ENCODE measurements around the gene PCDHGA6. TPM values are rescaled to one million over a fixed set of nuclear protein-coding genes. Genes with fewer than 3 reads are reported as not detected.
"Not testable (repeated sequence)": the region's sequence is repeated elsewhere in the genome, so short reads cannot be mapped to it uniquely, and the experiment has no call there.

Gene PCDHGA6
- total and polyA plus RNA-seq, 2 donors (not counting 1 experiment from before 2014, with no cell fraction given), result 0.78 to 2.5 TPM

GRCh38 chr5:141394401-141395187, 20.9 kb downstream of the PCDHGA6 start:
- intact Hi-C loops (cut with micrococcal nuclease); H3K4me3 ChIP-seq (ENCODE audit: control extremely low read depth in 1 of 5, extremely low read depth in 1 of 5, insufficient read depth in 1 of 5, low read depth in 2 of 5, low read length in 4 of 5); H3K79me2 ChIP-seq (ENCODE audit: control insufficient read depth, insufficient read depth, low read length); ATAC-seq (ENCODE audit: low read depth); H3K4me3 Mint-ChIP-seq; H3K36me3 ChIP-seq (replicated peaks in 1 of 2; ENCODE audit: control extremely low read depth in 1 of 2, control insufficient read depth in 1 of 2, extremely low read depth in 1 of 2, insufficient read depth in 2 of 2, low read length in 1 of 2); H3K4me1 ChIP-seq (ENCODE audit: control insufficient read depth in 2 of 2, insufficient read depth in 2 of 2, low read length in 2 of 2); DNase-seq; H3K4me1 Mint-ChIP-seq; H3K27ac Mint-ChIP-seq; H4K20me1 ChIP-seq (ENCODE audit: control insufficient read depth, insufficient read depth, low read length, poor library complexity, severe bottlenecking); POLR2A ChIA-PET; H3K4me2 ChIP-seq (replicated peaks; ENCODE audit: low read depth, low read length, poor library complexity, severe bottlenecking); H3K27ac ChIP-seq (ENCODE audit: low read length in 2 of 2); H3K9ac ChIP-seq (ENCODE audit: low read length); H2AFZ ChIP-seq (ENCODE audit: insufficient read depth, low read depth, low read length, poor library complexity, severe bottlenecking): not testable (repeated sequence)
- 49% methylated on average over 22 of the region's 53 CpGs for WGBS (ENCODE audit: insufficient coverage)
- H3K27me3 ChIP-seq (replicated peaks in 1 of 4; ENCODE audit: control extremely low read depth in 1 of 4, control insufficient read depth in 3 of 4, insufficient read depth in 4 of 4, low read length in 3 of 4), result peaks cover 0 to 62% (median 38%) of the 10 kb centered on the region in 4 experiments
- CTCF ChIA-PET, result interaction anchor here (1.5 kb wide), 1 partner anchor 169 kb away, joined by 5 read pairs; no protein-coding TSS in a partner anchor
- Mint-ChIP-seq H3K9me3 (ENCODE audit: insufficient read depth) (peaks cover 13% of the 10 kb centered on the region), H3K27me3 (peaks cover 56% of the 10 kb centered on the region)
- H3K9me3 ChIP-seq (ENCODE audit: control extremely low read depth in 1 of 3, control insufficient read depth in 2 of 3, insufficient read depth in 1 of 3, low read length in 2 of 3), result peaks cover 0 to 54% (median 37%) of the 10 kb centered on the region in 3 donors

DNA sequence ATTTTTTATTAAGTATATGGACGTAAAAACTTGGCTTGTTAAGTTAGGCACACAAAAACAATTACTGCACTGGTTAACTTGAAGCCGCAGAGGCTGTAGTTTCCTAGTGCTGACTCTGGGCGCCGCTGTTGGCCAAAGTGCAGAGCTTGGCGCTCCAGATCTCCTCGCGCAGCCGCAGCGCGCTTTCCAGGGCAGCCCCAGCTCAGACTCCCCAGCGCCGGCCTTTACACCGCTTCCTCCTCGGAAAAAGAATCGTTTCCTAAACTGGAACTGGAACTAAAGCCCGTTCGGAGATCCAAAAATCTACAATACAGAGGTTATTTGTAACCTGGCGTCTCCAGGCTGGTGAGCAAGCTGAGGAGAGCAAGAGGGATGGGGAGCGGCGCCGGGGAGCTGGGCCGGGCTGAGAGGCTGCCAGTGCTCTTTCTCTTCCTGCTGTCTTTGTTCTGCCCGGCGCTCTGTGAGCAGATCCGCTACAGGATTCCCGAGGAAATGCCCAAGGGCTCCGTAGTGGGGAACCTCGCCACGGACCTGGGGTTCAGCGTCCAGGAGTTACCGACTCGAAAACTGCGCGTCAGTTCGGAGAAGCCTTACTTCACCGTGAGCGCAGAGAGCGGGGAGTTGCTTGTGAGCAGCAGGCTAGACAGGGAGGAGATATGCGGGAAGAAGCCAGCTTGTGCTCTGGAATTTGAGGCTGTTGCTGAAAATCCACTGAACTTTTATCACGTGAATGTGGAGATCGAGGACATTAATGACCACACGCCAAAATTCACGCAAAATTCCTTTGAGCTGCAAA, 24.3 kb downstream of the PCDHGA6 start, which contains the start of gene PCDHGB5:
TSS of gene PCDHGB5 (plus strand) at position 192 of the 796 bp plus-strand sequence. CDS start at position 373, 181 bp downstream.
- intact Hi-C loops (cut with micrococcal nuclease), result not testable (repeated sequence)

More for the DNA sequence above, 24.3 kb downstream of the PCDHGA6 start, which contains the start of gene PCDHGB5:
- Histone ChIP-seq H3K9me3 (ENCODE audit: control extremely low read depth in 1 of 3, control insufficient read depth in 2 of 3, insufficient read depth in 1 of 3, low read length in 2 of 3) (peaks cover 0 to 52% (median 29%) of the 10 kb centered on the region in 3 donors), H3K27me3 (replicated peaks in 1 of 4; ENCODE audit: control extremely low read depth in 1 of 4, control insufficient read depth in 3 of 4, insufficient read depth in 4 of 4, low read length in 3 of 4) (peaks cover 0 to 52% (median 35%) of the 10 kb centered on the region in 4 experiments), H3K4me3 (ENCODE audit: control extremely low read depth in 1 of 5, extremely low read depth in 1 of 5, insufficient read depth in 1 of 5, low read depth in 2 of 5, low read length in 4 of 5) (peak within 1 kb of the TSS in 1 of 5 experiments; percentile 36)
- peaks cover 15% of the 10 kb centered on the region for H3K9me3 Mint-ChIP-seq (ENCODE audit: insufficient read depth)
- H2AFZ ChIP-seq (ENCODE audit: insufficient read depth, low read depth, low read length, poor library complexity, severe bottlenecking); POLR2A ChIA-PET; H3K27ac Mint-ChIP-seq; H3K9ac ChIP-seq (ENCODE audit: low read length); H3K36me3 ChIP-seq (replicated peaks in 1 of 2; ENCODE audit: control extremely low read depth in 1 of 2, control insufficient read depth in 1 of 2, extremely low read depth in 1 of 2, insufficient read depth in 2 of 2, low read length in 1 of 2); H3K4me1 ChIP-seq (ENCODE audit: control insufficient read depth in 2 of 2, insufficient read depth in 2 of 2, low read length in 2 of 2); H3K79me2 ChIP-seq (ENCODE audit: control insufficient read depth, insufficient read depth, low read length); H3K27ac ChIP-seq (ENCODE audit: low read length in 2 of 2); H3K4me2 ChIP-seq (replicated peaks; ENCODE audit: low read depth, low read length, poor library complexity, severe bottlenecking); H4K20me1 ChIP-seq (ENCODE audit: control insufficient read depth, insufficient read depth, low read length, poor library complexity, severe bottlenecking); H3K4me1 Mint-ChIP-seq: not testable (repeated sequence)
- CTCF ChIA-PET, result interaction anchor here (0.6 to 1.8 kb wide), 6 partner anchors 16 to 1201 kb away, joined by 3 to 7 read pairs (median 4); partner anchors contain the start of gene PCDHGA12
- TF ChIP-seq, protein P1, sequence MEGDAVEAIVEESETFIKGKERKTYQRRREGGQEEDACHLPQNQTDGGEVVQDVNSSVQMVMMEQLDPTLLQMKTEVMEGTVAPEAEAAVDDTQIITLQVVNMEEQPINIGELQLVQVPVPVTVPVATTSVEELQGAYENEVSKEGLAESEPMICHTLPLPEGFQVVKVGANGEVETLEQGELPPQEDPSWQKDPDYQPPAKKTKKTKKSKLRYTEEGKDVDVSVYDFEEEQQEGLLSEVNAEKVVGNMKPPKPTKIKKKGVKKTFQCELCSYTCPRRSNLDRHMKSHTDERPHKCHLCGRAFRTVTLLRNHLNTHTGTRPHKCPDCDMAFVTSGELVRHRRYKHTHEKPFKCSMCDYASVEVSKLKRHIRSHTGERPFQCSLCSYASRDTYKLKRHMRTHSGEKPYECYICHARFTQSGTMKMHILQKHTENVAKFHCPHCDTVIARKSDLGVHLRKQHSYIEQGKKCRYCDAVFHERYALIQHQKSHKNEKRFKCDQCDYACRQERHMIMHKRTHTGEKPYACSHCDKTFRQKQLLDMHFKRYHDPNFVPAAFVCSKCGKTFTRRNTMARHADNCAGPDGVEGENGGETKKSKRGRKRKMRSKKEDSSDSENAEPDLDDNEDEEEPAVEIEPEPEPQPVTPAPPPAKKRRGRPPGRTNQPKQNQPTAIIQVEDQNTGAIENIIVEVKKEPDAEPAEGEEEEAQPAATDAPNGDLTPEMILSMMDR (IDR thresholded peaks at IDR 0.05), result peak; percentile 35
- peak within 1 kb of the TSS; percentile 73 for H3K4me3 Mint-ChIP-seq
- ATAC-seq (ENCODE audit: low read depth), result peak; percentile 87
- H3K27me3 Mint-ChIP-seq, result peaks cover 49% of the 10 kb centered on the region
- 16% methylated on average over 15 of the region's 43 CpGs for WGBS (ENCODE audit: insufficient coverage)
- DNase-seq, result peak; percentile 43

Data from B cell (primary cell).